C4-2B (cell line): ENCODE results near the gene ARAP1.

ENCODE experiments used
- ZFX ChIP-seq: fragments of 450-650 bp; IDR thresholded peaks from 2 replicates; pipeline ENCODE4 v1.6.1; 2017
- TF ChIP-seq, protein P1 (sequence below): fragments of 450-650 bp; conservative IDR thresholded peaks from 2 replicates; pipeline ENCODE4 v1.5.1; 2017; ENCODE audit warnings: mild to moderate bottlenecking

DNA sequence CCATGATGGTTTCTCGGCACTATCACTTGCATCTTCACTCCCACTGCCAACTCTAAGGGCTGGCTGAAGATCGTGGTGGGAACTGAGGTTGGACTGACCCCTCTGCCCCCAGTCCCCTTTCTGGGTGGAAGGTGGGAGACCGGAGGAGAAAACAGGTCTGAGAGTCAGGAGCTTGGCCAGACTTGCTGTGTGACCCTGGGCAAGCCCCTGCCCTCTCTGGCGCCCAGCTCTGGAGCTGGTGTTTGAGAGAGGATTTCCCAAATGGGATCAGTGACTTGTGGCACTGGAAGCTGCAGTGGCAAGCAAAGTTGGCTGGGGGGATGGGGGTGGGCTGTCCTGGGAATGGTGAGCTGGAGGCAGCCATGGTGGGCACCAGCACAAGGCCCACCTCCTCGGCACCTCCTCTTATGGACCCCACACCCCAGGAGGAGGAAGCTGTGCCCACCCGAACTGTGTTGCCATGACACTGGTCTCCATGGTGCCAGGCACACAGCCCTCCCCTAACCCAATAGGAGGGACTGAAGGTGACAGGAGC lies 71.5 kb downstream of the ARAP1 start:
- TF ChIP-seq, protein P1, sequence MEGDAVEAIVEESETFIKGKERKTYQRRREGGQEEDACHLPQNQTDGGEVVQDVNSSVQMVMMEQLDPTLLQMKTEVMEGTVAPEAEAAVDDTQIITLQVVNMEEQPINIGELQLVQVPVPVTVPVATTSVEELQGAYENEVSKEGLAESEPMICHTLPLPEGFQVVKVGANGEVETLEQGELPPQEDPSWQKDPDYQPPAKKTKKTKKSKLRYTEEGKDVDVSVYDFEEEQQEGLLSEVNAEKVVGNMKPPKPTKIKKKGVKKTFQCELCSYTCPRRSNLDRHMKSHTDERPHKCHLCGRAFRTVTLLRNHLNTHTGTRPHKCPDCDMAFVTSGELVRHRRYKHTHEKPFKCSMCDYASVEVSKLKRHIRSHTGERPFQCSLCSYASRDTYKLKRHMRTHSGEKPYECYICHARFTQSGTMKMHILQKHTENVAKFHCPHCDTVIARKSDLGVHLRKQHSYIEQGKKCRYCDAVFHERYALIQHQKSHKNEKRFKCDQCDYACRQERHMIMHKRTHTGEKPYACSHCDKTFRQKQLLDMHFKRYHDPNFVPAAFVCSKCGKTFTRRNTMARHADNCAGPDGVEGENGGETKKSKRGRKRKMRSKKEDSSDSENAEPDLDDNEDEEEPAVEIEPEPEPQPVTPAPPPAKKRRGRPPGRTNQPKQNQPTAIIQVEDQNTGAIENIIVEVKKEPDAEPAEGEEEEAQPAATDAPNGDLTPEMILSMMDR, result no peak
- TF ChIP-seq ZFX, result no peak
